ENCODE measurements around the gene A4GNT.
"Not testable (repeated sequence)": the region's sequence is repeated elsewhere in the genome, so short reads cannot be mapped to it uniquely, and the experiment has no call there.

DNA sequence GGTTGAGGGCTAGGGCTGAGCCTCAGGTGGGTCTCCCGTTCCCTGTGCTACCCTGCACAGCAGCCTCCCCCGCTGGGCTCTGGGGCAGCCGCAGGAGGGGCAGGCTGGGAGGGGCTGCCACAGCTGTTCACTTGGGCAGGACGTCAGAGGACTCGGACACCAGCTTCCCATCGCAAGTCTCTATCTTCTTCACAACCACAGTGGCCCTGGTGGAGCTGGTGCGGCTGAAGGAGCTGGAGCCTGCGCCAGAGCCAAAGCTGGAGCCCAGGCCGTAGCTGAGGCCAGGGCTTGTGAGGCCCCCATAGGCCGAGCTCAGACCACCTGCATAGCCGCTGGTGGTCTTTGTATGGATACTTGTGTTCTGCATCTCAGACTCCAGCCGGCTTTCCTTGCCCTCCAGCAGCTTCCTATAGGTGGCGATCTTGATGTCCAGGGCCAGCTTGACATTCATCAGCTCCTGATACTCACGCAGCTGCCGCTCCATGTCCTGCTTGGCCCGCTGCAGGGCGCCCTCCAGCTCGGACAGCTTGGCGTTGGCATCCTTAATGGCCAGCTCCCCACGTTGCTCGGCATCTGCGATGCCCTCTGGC is 30.7 kb downstream of the A4GNT start:
- TF ChIP-seq, protein P1, sequence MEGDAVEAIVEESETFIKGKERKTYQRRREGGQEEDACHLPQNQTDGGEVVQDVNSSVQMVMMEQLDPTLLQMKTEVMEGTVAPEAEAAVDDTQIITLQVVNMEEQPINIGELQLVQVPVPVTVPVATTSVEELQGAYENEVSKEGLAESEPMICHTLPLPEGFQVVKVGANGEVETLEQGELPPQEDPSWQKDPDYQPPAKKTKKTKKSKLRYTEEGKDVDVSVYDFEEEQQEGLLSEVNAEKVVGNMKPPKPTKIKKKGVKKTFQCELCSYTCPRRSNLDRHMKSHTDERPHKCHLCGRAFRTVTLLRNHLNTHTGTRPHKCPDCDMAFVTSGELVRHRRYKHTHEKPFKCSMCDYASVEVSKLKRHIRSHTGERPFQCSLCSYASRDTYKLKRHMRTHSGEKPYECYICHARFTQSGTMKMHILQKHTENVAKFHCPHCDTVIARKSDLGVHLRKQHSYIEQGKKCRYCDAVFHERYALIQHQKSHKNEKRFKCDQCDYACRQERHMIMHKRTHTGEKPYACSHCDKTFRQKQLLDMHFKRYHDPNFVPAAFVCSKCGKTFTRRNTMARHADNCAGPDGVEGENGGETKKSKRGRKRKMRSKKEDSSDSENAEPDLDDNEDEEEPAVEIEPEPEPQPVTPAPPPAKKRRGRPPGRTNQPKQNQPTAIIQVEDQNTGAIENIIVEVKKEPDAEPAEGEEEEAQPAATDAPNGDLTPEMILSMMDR (IDR thresholded peaks at IDR 0.05), result not testable (repeated sequence)
- not testable (repeated sequence) for TF ChIP-seq POLR2A, EP300 (IDR thresholded peaks at IDR 0.05)
